Endodermal cell (in vitro differentiated cells): Measurements from ENCODE around the gene LAG3. TPM values are rescaled to one million over a fixed set of nuclear protein-coding genes. Genes with fewer than 3 reads are reported as not detected.
A peak's percentile ranks its signal among the peaks of the same experiment; 100 is the strongest.

Source experiments
- DNase-seq: peaks from one replicate; pipeline ENCODE4 v3.0.0-alpha.2; 2017
- H3K27ac ChIP-seq: 2 replicates; pipeline ENCODE4 v1.5.1; 2013; ENCODE audit warnings: mild to moderate bottlenecking, low read depth, low read length, moderate library complexity
- H3K27me3 ChIP-seq: 2 replicates; pipeline ENCODE4 v1.6.1; 2013; ENCODE audit warnings: mild to moderate bottlenecking, low read length, moderate library complexity; ENCODE audit not compliant: insufficient read depth, control insufficient read depth, poor library complexity, severe bottlenecking
- H3K36me3 ChIP-seq: 2 replicates; pipeline ENCODE4 v1.7.0; 2013; ENCODE audit warnings: mild to moderate bottlenecking, low read length, moderate library complexity; ENCODE audit not compliant: control insufficient read depth, insufficient read depth
- H3K4me1 ChIP-seq: one replicate; pipeline ENCODE4 v1.7.0; 2013; ENCODE audit warnings: low read length; ENCODE audit not compliant: control insufficient read depth, insufficient read depth
- H3K4me3 ChIP-seq: 2 replicates; pipeline ENCODE4 v1.5.1; 2013; ENCODE audit warnings: mild to moderate bottlenecking, low read length, moderate library complexity
- H3K9ac ChIP-seq: 2 replicates; pipeline ENCODE4 v1.6.1; 2013; ENCODE audit warnings: mild to moderate bottlenecking, low read length, moderate library complexity; ENCODE audit not compliant: poor library complexity, severe bottlenecking; ENCODE audit errors: extremely low read depth
- H3K9me3 ChIP-seq: 2 replicates; pipeline ENCODE4 v1.6.1; 2013; ENCODE audit warnings: mild to moderate bottlenecking, low read length, moderate library complexity; ENCODE audit not compliant: control insufficient read depth
- H3K27ac Mint-ChIP-seq: 2 replicates; pipeline ENCODE4 v1.8.0; 2020; ENCODE audit warnings: mixed read lengths
- H3K27me3 Mint-ChIP-seq: 2 replicates; pipeline ENCODE4 v1.8.0; 2021; ENCODE audit warnings: mild to moderate bottlenecking, mixed read lengths; ENCODE audit not compliant: insufficient read depth
- H3K36me3 Mint-ChIP-seq: 2 replicates; pipeline ENCODE4 v1.8.0; 2020; ENCODE audit warnings: low read depth, mixed read lengths
- H3K4me1 Mint-ChIP-seq: 2 replicates; pipeline ENCODE4 v1.8.0; 2020; ENCODE audit warnings: mixed read lengths
- H3K4me3 Mint-ChIP-seq: 2 replicates; pipeline ENCODE4 v1.8.0; 2020; ENCODE audit warnings: mild to moderate bottlenecking, moderate library complexity, mixed read lengths
- H3K9me3 Mint-ChIP-seq: 2 replicates; pipeline ENCODE4 v1.8.0; 2020; ENCODE audit warnings: mild to moderate bottlenecking, mixed read lengths
- WGBS, 2 experiments: methylation state at CpG; one replicate each; pipeline versions ENCODE4 v1.1.5 to v1.1.7; 2013; ENCODE audit warnings: missing lambda C conversion rate in 2 of 2, mixed read lengths in 1 of 2; ENCODE audit not compliant: insufficient coverage in 1 of 2, insufficient read length in 1 of 2; 5-methylcytosine and 5-hydroxymethylcytosine counted together
- total RNA-seq, 2 donors: library from RNA; stranded (reverse); fragmentation: NEBNext Ultra II Directional in 1 of 2; extraction: Animal tissue kit (Norgen Biotek cat#: 25700) in 1 of 2; gene quantifications; 2 replicates in 1 of 2; 3 replicates in 1 of 2; pipeline ENCODE4 v1.2.1, GENCODE V29; 2021
- TF ChIP-seq, protein P1 (sequence below): fragments of 200-600 bp; sonication (generic); conservative IDR thresholded peaks from 2 replicates; pipeline ENCODE4 v1.5.0; 2021; ENCODE audit warnings: antibody characterized with exemption, mild to moderate bottlenecking

The LAG3 gene
- total RNA-seq, 2 donors from 2014 or later = 1.9 to 7.3 TPM

DNA sequence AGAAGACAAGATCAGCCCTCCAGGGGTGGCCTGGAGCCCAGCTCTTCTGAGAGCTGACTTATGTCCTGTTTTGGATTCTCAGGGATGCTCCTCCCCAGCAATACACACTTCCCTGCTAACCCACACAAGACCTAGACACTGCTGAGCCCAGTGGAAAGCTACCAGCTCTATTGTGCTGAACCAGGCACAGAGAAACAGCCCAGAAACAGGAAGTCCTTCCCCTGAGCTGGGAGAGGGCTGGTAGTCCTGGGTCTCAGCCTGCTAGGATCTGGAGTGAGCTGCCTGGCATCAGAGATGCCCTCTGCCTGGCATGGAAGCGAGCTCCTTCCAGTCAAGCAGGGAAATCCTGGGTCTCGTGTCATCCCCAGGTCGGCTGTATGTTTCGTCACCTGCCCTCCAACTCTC is 1.2 kb upstream of the LAG3 start:
- TF ChIP-seq, protein P1, sequence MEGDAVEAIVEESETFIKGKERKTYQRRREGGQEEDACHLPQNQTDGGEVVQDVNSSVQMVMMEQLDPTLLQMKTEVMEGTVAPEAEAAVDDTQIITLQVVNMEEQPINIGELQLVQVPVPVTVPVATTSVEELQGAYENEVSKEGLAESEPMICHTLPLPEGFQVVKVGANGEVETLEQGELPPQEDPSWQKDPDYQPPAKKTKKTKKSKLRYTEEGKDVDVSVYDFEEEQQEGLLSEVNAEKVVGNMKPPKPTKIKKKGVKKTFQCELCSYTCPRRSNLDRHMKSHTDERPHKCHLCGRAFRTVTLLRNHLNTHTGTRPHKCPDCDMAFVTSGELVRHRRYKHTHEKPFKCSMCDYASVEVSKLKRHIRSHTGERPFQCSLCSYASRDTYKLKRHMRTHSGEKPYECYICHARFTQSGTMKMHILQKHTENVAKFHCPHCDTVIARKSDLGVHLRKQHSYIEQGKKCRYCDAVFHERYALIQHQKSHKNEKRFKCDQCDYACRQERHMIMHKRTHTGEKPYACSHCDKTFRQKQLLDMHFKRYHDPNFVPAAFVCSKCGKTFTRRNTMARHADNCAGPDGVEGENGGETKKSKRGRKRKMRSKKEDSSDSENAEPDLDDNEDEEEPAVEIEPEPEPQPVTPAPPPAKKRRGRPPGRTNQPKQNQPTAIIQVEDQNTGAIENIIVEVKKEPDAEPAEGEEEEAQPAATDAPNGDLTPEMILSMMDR = no peak
- Histone ChIP-seq H3K36me3 (peaks cover 32% of the 10 kb centered on the region), H3K27ac (peak overlapping the region; percentile 49), H3K9ac (no peak overlapping the region), H3K4me3 (no peak overlapping the region), H3K9me3 (no peaks in the 10 kb centered on the region), H3K27me3 (peaks cover 11% of the 10 kb centered on the region), H3K4me1 (peaks cover 8% of the 10 kb centered on the region)
- DNase-seq = no peak
- no peaks in the 10 kb centered on the region for H3K9me3 Mint-ChIP-seq
- 91 to 96% methylated on average over 4 of the region's 4 CpGs for WGBS, 2 experiments
- peaks cover 42% of the 10 kb centered on the region for H3K4me1 Mint-ChIP-seq
- no peak overlapping the region for H3K27ac Mint-ChIP-seq
- no peak overlapping the region for H3K4me3 Mint-ChIP-seq
- peaks cover 54% of the 10 kb centered on the region for H3K27me3 Mint-ChIP-seq
- peaks cover 44% of the 10 kb centered on the region for H3K36me3 Mint-ChIP-seq

DNA sequence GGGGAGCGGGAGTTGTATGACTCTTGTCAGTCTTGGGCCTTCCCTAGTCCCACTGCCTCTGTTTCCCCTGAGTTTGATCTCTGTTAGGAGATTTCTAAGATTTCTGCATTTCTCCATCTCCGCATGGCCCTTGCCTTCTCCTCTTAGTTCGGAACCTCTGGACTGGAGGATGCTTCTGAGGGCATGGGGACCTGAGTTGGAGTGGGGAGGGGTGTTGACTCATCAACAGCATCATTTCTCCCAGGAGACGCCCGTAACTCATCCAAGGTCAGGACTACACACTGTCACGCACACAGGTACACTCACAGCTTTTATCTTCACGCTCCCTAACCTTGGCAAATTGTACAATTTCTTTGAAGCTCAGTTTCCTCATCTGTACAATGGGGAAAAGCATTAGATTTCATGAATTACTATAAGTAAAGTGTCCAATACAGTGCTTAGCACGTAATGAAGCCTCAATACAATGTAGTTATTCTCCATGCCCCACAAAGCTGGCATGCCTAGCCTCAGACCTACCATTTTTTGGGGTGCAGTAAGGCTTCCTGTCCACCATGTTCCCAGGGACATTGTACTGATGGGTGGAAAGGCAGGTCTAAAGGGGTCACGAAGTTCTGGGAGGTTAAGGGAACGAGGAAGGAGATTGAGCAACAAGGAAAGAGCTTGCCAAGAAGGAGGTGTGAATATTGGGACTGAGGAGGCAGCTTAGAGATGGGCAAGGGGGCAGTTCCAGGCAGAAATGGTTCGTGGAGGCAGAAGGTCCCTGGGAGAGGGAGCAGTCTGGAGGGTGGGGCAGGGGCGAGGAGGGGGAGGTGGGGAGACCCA is 600 bp upstream of the LAG3 start:
- peaks cover 51% of the 10 kb centered on the region for H3K36me3 Mint-ChIP-seq
- peaks cover 61% of the 10 kb centered on the region for H3K27me3 Mint-ChIP-seq
- no peaks in the 10 kb centered on the region for H3K9me3 Mint-ChIP-seq
- H3K4me1 Mint-ChIP-seq = peaks cover 48% of the 10 kb centered on the region
- no peak for DNase-seq
- Histone ChIP-seq H3K4me3 (no peak overlapping the region), H3K9me3 (no peaks in the 10 kb centered on the region), H3K27ac (no peak overlapping the region), H3K4me1 (peaks cover 8% of the 10 kb centered on the region), H3K9ac (no peak overlapping the region), H3K36me3 (peaks cover 32% of the 10 kb centered on the region), H3K27me3 (peaks cover 11% of the 10 kb centered on the region)
- H3K27ac Mint-ChIP-seq = no peak overlapping the region
- 82 to 92% methylated on average over 8 to 12 of the region's 12 CpGs for WGBS, 2 experiments
- H3K4me3 Mint-ChIP-seq = no peak overlapping the region
- TF ChIP-seq, protein P1 = no peak

DNA sequence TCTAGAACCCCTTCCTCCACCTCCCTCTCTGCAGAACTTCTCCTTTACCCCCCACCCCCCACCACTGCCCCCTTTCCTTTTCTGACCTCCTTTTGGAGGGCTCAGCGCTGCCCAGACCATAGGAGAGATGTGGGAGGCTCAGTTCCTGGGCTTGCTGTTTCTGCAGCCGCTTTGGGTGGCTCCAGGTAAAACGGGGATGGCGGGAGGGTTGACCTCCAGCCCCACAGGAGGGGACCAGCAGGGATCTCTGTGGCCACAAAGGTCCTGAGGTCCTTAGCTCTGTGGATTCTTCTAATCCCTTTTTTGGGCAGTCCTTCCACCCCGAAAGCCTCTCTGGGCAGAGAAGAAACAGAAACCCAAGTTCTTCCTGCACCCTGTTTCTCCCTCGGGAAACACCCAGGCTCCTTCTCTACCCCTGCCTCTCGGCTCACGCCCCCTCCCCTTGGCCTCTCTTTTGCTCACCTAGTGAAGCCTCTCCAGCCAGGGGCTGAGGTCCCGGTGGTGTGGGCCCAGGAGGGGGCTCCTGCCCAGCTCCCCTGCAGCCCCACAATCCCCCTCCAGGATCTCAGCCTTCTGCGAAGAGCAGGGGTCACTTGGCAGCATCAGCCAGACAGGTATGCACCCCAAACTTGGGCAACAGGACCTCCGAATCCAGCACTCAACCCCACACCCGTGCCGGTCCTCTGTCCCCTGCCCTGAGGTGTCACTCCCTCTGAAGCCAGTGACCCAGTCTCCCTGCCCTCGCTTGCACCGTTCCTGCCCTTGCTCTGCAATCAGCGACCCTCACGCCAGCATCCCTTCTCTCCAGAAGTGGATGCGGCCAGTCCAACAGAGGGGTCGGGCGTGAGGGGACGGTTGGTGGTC is 638 bp downstream of the LAG3 start:
- Histone ChIP-seq H3K27ac (no peak overlapping the region), H3K4me1 (peaks cover 13% of the 10 kb centered on the region), H3K9ac (no peak overlapping the region), H3K27me3 (peaks cover 17% of the 10 kb centered on the region), H3K4me3 (no peak overlapping the region), H3K36me3 (peaks cover 32% of the 10 kb centered on the region), H3K9me3 (no peaks in the 10 kb centered on the region)
- WGBS, 2 experiments = 64 to 75% methylated on average over 13 to 21 of the region's 21 CpGs
- TF ChIP-seq, protein P1 = no peak
- Mint-ChIP-seq H3K4me1 (peaks cover 54% of the 10 kb centered on the region), H3K36me3 (peaks cover 54% of the 10 kb centered on the region), H3K27me3 (peaks cover 70% of the 10 kb centered on the region), H3K4me3 (peak overlapping the region; percentile 45), H3K27ac (no peak overlapping the region), H3K9me3 (no peaks in the 10 kb centered on the region)
- peak; percentile 73 for DNase-seq
